SKM-1 (cell line): ENCODE results near the gene LRRC72.
"Not testable (repeated sequence)": the region's sequence is repeated elsewhere in the genome, so short reads cannot be mapped to it uniquely, and the experiment has no call there.

ENCODE experiments used
- DNase-seq: peaks from one replicate; lab custom pipeline; 2025; ENCODE audit not compliant: unreplicated experiment; lab: John Stamatoyannopoulos, UW

LRRC72 gene

GRCh38 chr7:16526742-16527540 is at the start of gene LRRC72:
Gene LRRC72, plus strand, starts transcription at chr7:16526825. Its CDS starts 128 bp downstream, at chr7:16526953.
- DNase-seq: no peak

DNA sequence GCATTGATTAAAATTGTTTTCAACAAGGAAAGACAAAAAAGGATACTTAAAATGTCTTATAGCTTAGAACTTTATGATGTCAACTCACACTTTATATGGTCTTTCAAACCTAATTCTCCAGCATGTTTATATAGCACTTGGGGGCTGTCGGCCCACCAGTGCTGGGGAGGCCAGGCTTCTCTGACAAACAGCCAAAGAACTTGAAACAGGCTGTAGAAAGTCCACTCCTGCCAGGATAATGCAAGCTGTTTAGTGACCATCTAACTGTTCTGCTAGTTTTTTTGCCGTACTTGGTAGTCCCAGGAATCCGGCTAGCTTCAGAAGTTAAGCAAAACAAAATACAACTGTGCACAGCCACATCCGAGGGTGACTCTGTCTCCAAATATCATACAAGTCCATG is 47.5 kb upstream of the LRRC72 start:
- no peak for DNase-seq

- no peak for DNase-seq
Measured at GRCh38 chr7:16479591-16479990, 47.0 kb upstream of the LRRC72 start.

GRCh38 chr7:16484453-16485158 is 42.0 kb upstream of the LRRC72 start:
- DNase-seq: no peak

GRCh38 chr7:16491148-16491547 is 35.5 kb upstream of the LRRC72 start:
- DNase-seq: no peak

DNA sequence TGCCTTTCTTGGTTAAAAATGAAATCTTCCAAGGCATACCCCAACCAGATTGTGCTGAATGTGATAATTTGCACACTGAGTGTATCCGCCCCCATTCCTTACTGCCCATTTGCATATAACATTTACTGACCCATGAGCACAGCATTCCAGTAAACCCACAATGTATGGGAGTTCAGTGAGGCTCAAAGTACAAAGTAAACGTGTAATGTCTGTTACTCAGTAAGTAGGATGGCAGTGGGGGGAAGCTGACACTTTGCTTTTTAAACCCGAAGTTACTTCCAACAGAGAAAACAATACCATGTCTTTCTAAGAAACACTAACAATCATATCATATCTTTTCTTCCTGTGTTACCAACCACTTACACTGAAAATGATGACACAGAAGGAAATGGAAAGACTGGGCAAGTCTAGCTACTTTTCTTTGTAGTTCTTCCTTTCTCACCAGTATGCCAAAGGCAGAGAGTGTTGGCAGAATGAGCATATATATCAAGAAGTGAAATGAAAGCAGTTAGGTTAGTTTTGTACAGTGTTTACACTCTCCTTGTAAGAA is 34.0 kb upstream of the LRRC72 start:
- DNase-seq: no peak

GRCh38 chr7:16493266-16493665 is 33.4 kb upstream of the LRRC72 start:
- DNase-seq: no peak

DNA sequence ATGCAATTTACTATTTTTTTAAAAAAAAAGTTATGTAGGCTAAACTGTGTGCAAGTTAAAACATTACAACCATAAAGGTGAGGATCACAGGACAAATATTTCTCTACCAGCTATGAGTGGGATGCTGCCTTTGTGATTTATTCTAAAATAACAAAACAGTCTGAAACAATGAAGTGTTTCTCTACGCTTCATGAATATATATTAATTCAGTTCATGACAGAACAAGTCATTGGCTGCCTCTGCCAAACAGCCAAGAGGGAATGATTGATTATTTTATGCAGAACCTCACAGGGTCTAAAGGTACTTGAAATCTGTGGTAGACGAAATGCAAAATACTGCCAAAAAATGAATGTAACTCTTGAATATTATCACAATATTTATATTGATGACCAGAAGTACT is 32.1 kb upstream of the LRRC72 start:
- DNase-seq: no peak

- DNase-seq: no peak
Measured at GRCh38 chr7:16494955-16495719, 31.5 kb upstream of the LRRC72 start.

GRCh38 chr7:16498122-16498521 is 28.5 kb upstream of the LRRC72 start:
- DNase-seq: no peak

DNA sequence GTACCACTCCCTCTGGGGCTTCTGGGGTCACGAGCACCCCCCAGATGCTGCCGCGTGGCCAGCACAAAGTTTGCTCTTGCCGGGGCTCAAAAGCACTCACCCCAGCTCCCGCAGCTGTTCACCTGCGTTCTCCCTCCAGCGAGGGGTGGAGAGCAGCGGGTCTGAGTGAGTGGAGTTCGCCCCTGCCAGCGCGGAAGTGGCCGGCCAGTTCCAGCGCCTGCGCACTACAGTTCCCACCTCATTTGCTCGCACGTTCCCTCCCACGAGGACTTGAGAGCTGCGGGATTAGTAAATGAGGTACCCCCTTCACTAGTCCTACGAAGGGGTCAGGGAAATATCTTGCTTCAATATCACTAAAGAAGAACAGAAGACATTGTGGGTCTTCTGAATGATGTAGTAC is 24.3 kb upstream of the LRRC72 start:
- DNase-seq: no peak

DNA sequence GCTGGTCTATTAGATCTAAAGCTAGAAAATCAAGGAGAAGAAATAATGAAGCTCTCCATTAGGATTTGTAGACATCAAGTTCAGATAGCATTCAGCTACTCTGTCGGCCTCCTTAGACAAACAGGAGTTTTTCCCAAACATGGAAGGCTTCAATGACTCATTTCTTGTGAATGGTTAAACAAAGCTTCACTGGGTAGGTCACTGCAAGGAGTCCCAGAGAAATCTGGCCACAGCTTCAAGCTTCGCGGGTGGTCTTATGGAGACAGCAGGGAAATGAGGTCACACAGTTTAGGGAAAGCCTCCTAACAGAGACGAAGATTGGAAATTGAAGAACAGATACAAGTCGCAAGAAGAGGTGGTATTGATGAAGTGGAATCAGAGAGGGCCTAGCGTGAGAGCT is 22.6 kb upstream of the LRRC72 start:
- DNase-seq: no peak

- not testable (repeated sequence) for DNase-seq
Measured at GRCh38 chr7:16506422-16506821, 20.2 kb upstream of the LRRC72 start.

DNA sequence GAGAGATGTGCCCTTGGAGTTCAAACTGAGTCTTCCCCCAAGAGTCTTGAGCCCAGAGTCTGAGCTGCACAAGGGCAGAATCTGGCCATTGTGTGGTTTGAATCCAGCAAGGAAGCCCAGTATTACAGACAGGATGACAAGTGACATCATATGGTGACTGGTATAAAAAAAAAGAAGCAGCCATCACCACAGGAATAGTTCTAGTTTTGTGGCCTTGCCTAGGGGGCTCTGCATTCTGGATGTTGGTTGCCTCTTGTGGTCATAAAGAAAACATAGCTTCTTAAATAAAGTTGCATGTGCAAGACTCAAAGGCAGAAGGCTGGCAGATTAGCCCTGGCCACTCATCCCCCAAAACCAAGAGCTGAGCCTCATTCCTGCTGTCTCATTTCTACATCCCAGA is 16.8 kb upstream of the LRRC72 start:
- DNase-seq: no peak

GRCh38 chr7:16511314-16511713 is 15.3 kb upstream of the LRRC72 start:
- no peak for DNase-seq

DNA sequence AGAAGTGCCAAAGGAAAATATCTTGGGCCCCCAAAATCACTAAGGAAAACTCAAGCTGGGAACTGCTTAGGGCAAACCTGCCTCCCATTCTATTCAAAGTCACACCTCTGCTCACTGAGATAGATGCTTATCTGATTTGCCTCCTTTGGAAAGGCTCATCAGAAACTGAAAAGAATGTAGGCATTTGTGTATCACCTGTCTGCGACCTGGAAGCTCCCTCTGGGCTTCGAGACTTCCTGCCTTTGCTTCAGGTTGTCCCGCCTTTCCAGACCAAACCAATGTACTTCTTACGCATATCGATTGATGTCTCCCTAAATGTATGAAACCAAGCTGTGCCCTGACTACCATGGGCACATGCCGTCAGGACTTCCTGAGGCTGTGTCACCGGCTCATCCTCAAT is 14.5 kb upstream of the LRRC72 start:
- no peak for DNase-seq

DNA sequence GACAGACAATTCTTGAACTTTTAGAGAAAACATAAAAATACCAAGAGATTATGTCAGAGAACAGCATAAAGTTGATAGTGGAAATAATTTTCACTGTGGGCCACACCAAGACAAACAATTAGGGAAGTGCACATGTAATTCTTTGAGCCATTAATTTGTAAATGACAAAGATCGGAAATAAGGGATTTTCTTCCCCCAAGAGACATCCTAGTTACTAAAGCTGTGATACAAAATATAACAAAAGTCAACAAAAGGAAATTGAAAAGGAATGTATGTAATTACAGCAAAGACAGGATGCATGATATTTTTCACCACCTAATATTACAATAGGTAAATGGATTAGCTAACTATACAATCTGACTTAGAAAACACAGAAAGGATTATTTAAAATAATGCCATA is 12.4 kb upstream of the LRRC72 start:
- DNase-seq: no peak

- no peak for DNase-seq
Measured at GRCh38 chr7:16514729-16515128, 11.9 kb upstream of the LRRC72 start.

GRCh38 chr7:16515785-16516685 is 10.6 kb upstream of the LRRC72 start:
- DNase-seq: no peak

DNA sequence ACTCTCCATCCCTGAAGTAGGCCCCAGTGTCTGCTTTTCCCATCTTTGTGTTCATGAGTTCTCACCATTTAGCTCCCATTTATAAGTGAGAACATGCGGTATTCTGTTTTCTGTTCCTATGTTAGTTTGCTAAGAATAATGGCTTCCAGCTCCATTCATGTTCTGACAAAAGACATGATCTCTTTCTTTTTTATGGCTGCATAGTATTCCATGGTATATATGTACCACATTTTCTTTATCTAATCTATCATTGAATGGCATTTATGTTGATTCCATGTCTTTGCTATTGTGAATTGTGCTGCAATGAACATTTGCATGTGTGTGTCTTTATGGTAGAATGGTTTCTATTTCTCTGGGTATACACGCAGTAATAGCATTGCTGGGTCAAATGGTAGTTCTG is 6.6 kb upstream of the LRRC72 start:
- DNase-seq: not testable (repeated sequence)
